ENCODE data around the gene PRKCA.

The PRKCA gene

DNA sequence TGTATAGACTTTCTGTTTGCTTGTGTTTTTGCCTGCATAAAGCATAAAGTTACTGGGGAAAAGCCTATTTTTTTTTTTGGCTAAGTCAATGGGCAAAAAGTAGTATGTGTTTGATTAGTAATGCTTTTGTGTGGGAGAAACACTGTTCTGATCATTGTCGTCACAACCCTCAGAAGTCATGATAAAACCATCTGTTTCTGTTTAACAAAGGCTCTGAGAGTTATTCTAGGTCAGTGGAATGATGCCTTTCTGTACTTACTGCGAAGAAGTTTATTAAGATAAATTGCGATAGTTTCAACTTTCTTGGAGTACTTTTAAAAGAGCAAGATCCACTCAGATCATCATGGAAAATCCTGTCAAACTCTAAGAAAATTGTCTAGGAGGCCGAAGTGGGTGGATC lies 80.9 kb downstream of the PRKCA start:
- Histone ChIP-seq H3K9me3 (ENCODE audit: low read depth, low read length) (no peaks in the 10 kb centered on the region), H3K27ac (peak overlapping the region; percentile 83), H3K36me3 (ENCODE audit: insufficient read depth, low read length) (no peaks in the 10 kb centered on the region), H3K4me3 (peak overlapping the region; percentile 46), H3K9ac (ENCODE audit: insufficient read length) (no peak overlapping the region)
- DNase-seq (ENCODE audit: low read depth, low spot score): peak; percentile 40
- TF ChIP-seq EZH2 (IDR thresholded peaks at IDR 0.05) (no peak), FOXP2 (optimal IDR thresholded peaks at IDR 0.05; ENCODE audit: control extremely low read depth, extremely low read length, insufficient read depth) (no peak), POLR2AphosphoS5 (IDR thresholded peaks at IDR 0.05; ENCODE audit: borderline replicate concordance, low read depth, low read length) (no peak)

DNA sequence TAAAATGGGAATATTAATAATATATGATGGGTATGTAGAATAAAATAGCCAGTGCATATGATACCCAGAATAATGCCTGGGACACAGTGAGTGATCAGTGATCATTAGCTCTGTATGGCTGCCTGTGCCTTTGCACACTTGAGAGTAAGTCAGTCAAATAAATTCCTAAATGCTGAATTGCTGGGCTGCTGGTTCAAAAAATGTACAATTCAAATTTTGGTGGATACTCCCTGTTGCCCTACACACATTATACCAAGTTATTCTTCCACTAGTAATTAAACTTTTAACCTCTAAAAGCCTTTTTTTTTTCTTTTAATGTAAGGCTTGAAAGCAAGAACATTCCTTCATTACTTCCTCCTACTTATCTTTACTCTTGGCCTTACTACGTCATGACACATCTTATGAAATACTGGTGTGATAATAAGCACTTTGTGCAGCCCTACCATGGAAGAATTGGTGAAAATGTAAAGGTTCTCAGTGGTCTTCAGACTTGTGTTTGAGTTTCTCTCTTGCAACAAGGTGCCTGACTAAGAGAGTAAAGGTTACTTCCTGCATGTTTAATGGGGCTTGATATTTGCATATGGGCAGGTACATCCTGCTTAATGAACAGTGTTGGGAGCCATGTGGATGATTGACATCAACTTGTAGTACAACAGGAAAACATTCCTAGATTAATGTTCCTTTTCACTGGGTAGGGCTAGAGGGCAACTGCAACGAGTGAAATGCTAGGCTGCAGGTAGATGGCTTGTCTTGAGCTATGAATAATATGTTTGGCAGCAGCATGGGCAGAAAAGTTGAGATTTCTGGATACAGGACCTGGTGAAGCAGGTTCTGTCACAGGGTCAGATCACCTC lies 84.3 kb downstream of the PRKCA start:
- DNase-seq (ENCODE audit: low read depth, low spot score): no peak
- Histone ChIP-seq H3K27ac (no peak overlapping the region), H3K36me3 (ENCODE audit: insufficient read depth, low read length) (no peaks in the 10 kb centered on the region), H3K9me3 (ENCODE audit: low read depth, low read length) (no peaks in the 10 kb centered on the region), H3K4me3 (no peak overlapping the region), H3K9ac (ENCODE audit: insufficient read length) (no peak overlapping the region)
- no peak for TF ChIP-seq EZH2 (IDR thresholded peaks at IDR 0.05)
- TF ChIP-seq POLR2AphosphoS5 (IDR thresholded peaks at IDR 0.05; ENCODE audit: borderline replicate concordance, low read depth, low read length): no peak
- TF ChIP-seq FOXP2 (optimal IDR thresholded peaks at IDR 0.05; ENCODE audit: control extremely low read depth, extremely low read length, insufficient read depth): no peak

DNA sequence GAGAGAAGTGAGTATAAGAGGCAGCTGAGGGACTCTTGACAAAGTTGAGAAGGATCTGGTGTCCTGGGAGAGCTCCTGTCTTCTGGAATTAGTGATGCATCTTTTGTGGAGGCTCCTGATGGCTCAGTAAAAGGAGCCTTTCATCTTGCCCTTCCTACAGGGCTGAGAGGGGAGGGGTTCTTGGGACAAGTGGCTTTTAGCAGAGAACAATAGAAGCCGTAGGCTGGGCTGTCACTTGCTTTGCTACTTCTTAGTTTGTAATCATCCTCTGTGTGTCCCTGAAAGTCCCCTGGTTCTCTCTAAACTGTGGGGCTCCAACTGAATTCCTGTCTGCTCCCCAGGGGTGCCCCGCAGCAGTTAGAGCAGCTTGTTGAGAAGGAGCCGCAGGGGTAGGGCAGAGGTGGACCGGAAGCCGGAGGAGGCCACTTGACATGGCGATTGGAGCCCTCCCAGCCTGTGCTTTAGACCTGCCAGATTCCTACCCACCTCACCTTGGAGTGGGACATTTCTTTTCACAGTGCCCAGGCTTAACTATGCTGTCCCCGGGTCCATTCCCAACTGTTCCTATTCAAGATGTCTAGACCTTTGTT lies 85.1 kb downstream of the PRKCA start:
- H3K9ac ChIP-seq (ENCODE audit: insufficient read length): no peak overlapping the region
- TF ChIP-seq FOXP2 (optimal IDR thresholded peaks at IDR 0.05; ENCODE audit: control extremely low read depth, extremely low read length, insufficient read depth) (no peak), EZH2 (IDR thresholded peaks at IDR 0.05) (no peak), POLR2AphosphoS5 (IDR thresholded peaks at IDR 0.05; ENCODE audit: borderline replicate concordance, low read depth, low read length) (no peak)
- no peak for DNase-seq (ENCODE audit: low read depth, low spot score)
- H3K4me3 ChIP-seq: no peak overlapping the region
- no peaks in the 10 kb centered on the region for H3K36me3 ChIP-seq (ENCODE audit: insufficient read depth, low read length)
- H3K9me3 ChIP-seq (ENCODE audit: low read depth, low read length): no peaks in the 10 kb centered on the region
- no peak overlapping the region for H3K27ac ChIP-seq

DNA sequence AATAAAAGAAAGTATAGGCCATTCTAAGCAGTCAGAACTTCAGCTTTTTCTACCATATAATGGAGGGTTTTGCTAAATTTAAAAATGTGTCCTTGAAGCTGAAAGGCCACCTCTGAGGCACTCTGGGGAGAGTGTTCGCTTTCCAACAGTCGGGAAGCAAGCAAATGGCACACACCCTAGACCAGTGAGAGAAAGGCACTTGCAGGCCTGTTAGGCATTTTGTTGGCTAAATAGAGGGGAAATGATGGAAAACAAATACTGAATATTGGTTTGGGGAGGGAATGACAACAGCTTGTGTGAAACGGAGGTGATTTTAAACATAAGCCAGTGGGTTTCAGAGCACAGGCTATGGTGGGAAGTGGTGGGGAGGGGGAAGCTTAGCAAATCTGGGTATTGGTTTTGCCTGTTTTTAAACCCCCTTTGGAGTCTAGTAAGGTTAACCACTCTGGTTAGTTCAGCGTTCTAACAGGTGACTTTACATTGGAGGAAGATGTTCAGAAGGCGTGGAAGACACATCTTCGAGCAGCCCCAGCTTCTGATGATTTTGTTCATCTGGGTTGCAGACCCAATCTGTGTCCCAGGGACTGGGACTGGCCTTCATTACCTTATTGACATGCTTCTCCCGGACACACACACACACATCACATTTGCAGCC lies 90.5 kb downstream of the PRKCA start:
- H3K9ac ChIP-seq (ENCODE audit: insufficient read length): peak overlapping the region; percentile 1
- TF ChIP-seq POLR2AphosphoS5 (IDR thresholded peaks at IDR 0.05; ENCODE audit: borderline replicate concordance, low read depth, low read length) (no peak), EZH2 (IDR thresholded peaks at IDR 0.05) (no peak), FOXP2 (optimal IDR thresholded peaks at IDR 0.05; ENCODE audit: control extremely low read depth, extremely low read length, insufficient read depth) (no peak)
- peak overlapping the region; percentile 46 for H3K4me3 ChIP-seq
- H3K9me3 ChIP-seq (ENCODE audit: low read depth, low read length): no peaks in the 10 kb centered on the region
- peak overlapping the region; percentile 61; the same call in 1 of the 2 replicates for H3K27ac ChIP-seq
- H3K36me3 ChIP-seq (ENCODE audit: insufficient read depth, low read length): no peaks in the 10 kb centered on the region
- no peak for DNase-seq (ENCODE audit: low read depth, low spot score)

DNA sequence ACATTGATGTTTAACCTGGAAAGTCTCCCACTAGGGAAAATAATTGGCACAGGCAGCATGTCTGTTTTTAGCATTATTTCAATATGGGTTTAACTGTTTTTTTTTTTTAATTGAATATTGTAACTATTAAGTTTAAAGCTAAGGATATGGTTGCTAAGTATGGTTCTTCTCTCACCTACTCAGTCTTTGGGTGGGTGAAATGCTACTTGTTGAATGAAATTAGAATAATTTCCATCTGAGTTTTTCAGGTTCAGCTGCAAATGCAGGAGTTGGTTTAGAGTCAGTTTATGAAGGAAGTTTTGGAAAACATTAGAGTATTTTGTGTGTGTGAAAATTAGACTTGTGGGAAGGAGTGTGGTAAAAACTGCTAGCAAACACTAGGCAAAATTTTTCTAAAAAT lies 93.5 kb downstream of the PRKCA start:
- Histone ChIP-seq H3K36me3 (ENCODE audit: insufficient read depth, low read length) (no peaks in the 10 kb centered on the region), H3K9me3 (ENCODE audit: low read depth, low read length) (no peaks in the 10 kb centered on the region), H3K27ac (no peak overlapping the region), H3K9ac (ENCODE audit: insufficient read length) (no peak overlapping the region), H3K4me3 (no peak overlapping the region)
- no peak for DNase-seq (ENCODE audit: low read depth, low spot score)
- no peak for TF ChIP-seq EZH2 (IDR thresholded peaks at IDR 0.05)
- TF ChIP-seq POLR2AphosphoS5 (IDR thresholded peaks at IDR 0.05; ENCODE audit: borderline replicate concordance, low read depth, low read length): no peak
- no peak for TF ChIP-seq FOXP2 (optimal IDR thresholded peaks at IDR 0.05; ENCODE audit: control extremely low read depth, extremely low read length, insufficient read depth)

DNA sequence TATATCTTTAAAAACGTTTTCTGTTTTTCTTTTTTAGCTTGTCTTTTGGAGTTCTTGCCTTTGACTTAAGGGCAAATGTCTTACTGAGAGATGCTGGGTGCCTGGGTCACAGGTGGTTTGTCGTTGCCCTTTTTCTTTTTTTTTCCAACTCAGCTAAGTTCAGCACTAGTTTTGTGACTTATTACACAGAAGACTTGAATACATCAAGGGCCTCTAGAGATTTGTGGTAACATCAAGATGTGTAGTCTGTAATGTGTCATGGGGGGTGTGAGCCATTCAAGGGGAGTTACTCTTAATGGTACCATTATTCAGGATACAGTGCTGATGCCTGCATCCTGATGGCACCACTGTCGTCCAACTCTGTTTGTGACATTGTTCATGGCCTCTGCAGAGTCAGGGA lies 95.1 kb downstream of the PRKCA start:
- Histone ChIP-seq H3K4me3 (no peak overlapping the region), H3K36me3 (ENCODE audit: insufficient read depth, low read length) (no peaks in the 10 kb centered on the region), H3K9me3 (ENCODE audit: low read depth, low read length) (no peaks in the 10 kb centered on the region), H3K9ac (ENCODE audit: insufficient read length) (no peak overlapping the region), H3K27ac (no peak overlapping the region)
- no peak for TF ChIP-seq EZH2 (IDR thresholded peaks at IDR 0.05)
- TF ChIP-seq FOXP2 (optimal IDR thresholded peaks at IDR 0.05; ENCODE audit: control extremely low read depth, extremely low read length, insufficient read depth): no peak
- no peak for TF ChIP-seq POLR2AphosphoS5 (IDR thresholded peaks at IDR 0.05; ENCODE audit: borderline replicate concordance, low read depth, low read length)
- DNase-seq (ENCODE audit: low read depth, low spot score): no peak

DNA sequence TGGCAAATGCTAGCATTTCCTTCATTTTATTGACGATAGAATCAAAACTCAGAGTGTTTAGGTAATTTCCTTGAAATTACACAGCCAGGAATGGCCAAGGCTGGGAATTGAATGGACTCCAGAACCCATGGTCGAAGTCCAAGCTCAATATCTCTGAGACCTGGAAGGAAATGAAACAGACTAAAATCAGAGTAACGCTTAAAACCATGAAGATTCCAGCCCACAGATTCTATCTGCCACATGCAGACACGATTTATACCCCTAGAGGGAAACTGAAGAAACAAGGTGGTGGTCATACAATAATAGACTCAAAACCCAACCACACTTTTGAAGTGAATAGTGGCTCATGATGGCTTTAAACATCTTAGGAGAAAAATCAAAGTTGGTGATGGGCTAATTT lies 95.6 kb downstream of the PRKCA start:
- Histone ChIP-seq H3K9ac (ENCODE audit: insufficient read length) (no peak overlapping the region), H3K9me3 (ENCODE audit: low read depth, low read length) (no peaks in the 10 kb centered on the region), H3K4me3 (no peak overlapping the region), H3K36me3 (ENCODE audit: insufficient read depth, low read length) (no peaks in the 10 kb centered on the region), H3K27ac (no peak overlapping the region)
- no peak for DNase-seq (ENCODE audit: low read depth, low spot score)
- TF ChIP-seq POLR2AphosphoS5 (IDR thresholded peaks at IDR 0.05; ENCODE audit: borderline replicate concordance, low read depth, low read length) (no peak), EZH2 (IDR thresholded peaks at IDR 0.05) (no peak), FOXP2 (optimal IDR thresholded peaks at IDR 0.05; ENCODE audit: control extremely low read depth, extremely low read length, insufficient read depth) (no peak)

DNA sequence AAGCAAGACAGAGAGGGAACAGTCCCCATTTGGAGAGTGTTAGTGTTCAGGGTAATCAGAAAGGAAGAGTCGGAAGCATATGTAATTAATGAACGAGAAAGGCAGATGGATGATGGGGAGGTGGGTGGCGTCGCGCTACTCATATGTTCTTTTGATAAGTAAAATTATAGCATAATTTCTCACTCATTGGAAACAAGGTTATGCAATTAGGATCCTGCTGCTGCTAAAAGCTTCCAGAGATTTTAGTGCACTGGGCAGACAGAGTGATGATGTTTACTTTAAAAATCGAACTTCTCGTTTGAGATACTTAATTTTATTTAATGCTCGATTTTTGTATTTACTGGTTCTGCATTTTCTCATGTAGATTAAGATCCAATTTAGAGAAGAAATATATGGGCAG lies 96.2 kb downstream of the PRKCA start:
- TF ChIP-seq POLR2AphosphoS5 (IDR thresholded peaks at IDR 0.05; ENCODE audit: borderline replicate concordance, low read depth, low read length) (no peak), EZH2 (IDR thresholded peaks at IDR 0.05) (no peak), FOXP2 (optimal IDR thresholded peaks at IDR 0.05; ENCODE audit: control extremely low read depth, extremely low read length, insufficient read depth) (no peak)
- Histone ChIP-seq H3K36me3 (ENCODE audit: insufficient read depth, low read length) (no peaks in the 10 kb centered on the region), H3K27ac (no peak overlapping the region)

More for the DNA sequence above, 96.2 kb downstream of the PRKCA start:
- Histone ChIP-seq H3K9ac (ENCODE audit: insufficient read length) (no peak overlapping the region), H3K4me3 (no peak overlapping the region), H3K9me3 (ENCODE audit: low read depth, low read length) (no peaks in the 10 kb centered on the region)
- no peak for DNase-seq (ENCODE audit: low read depth, low spot score)

Measured in SK-N-MC (cell line).